ENCODE results near the gene GABRG2.

GABRG2 gene

DNA sequence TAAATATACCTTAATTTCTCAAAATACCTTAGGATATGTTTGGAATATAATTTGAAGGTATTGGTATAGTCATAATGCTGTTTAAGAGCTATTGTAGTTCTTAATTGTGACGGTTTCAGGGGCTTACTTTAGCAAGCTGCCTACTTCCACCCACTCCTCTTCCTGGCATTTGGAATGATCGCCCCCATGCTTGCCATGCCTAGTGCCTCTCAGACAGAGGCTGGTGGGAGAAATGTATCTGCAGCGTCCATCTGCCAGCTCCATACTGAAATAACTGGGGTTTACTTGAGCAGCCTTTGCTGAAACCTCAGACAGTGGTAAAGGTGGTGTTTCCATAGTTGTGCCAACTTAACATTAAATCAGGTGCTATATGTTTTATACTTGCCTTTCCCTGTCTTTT, 52.2 kb downstream of the GABRG2 start:
- TF ChIP-seq EZH2phosphoT487 (IDR thresholded peaks at IDR 0.05; ENCODE audit: low read length) = no peak
- TF ChIP-seq, protein P1, sequence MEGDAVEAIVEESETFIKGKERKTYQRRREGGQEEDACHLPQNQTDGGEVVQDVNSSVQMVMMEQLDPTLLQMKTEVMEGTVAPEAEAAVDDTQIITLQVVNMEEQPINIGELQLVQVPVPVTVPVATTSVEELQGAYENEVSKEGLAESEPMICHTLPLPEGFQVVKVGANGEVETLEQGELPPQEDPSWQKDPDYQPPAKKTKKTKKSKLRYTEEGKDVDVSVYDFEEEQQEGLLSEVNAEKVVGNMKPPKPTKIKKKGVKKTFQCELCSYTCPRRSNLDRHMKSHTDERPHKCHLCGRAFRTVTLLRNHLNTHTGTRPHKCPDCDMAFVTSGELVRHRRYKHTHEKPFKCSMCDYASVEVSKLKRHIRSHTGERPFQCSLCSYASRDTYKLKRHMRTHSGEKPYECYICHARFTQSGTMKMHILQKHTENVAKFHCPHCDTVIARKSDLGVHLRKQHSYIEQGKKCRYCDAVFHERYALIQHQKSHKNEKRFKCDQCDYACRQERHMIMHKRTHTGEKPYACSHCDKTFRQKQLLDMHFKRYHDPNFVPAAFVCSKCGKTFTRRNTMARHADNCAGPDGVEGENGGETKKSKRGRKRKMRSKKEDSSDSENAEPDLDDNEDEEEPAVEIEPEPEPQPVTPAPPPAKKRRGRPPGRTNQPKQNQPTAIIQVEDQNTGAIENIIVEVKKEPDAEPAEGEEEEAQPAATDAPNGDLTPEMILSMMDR (IDR thresholded peaks at IDR 0.05; ENCODE audit: low read length) = no peak
- TF ChIP-seq EZH2 (optimal IDR thresholded peaks at IDR 0.05; ENCODE audit: low read depth, low read length) = no peak
- H3K4me3 ChIP-seq (ENCODE audit: low read length) = no peak overlapping the region

DNA sequence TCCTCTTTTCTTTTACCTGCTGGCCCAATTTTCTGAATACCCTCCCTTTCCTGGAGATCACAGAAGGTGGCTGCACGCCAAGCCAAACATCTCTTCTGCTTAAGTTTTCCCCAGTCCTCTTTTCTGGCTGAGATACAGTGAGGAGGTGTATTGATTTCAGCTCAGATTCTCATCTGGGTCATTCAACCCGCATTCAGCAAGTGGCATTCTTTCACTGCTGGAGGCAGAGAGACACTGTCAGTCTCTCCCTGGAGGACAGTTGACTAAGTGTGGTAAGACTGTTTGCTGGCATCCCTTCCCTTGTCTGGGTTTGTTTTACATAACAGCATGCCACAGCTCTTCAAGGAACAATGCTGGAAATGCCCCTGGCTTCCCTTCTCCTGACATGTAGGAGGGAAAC, 60.5 kb downstream of the GABRG2 start:
- no peak overlapping the region for H2AFZ ChIP-seq (ENCODE audit: low read length)
- H3K79me2 ChIP-seq (ENCODE audit: low read length) = no peaks in the 10 kb centered on the region
- H3K4me2 ChIP-seq (ENCODE audit: low read depth, low read length) = no peak overlapping the region
- no peaks in the 10 kb centered on the region for H3K27me3 ChIP-seq (replicated peaks; ENCODE audit: insufficient read depth, low read length)
- no peaks in the 10 kb centered on the region for H4K20me1 ChIP-seq (ENCODE audit: insufficient read depth, low read length)
- no peak overlapping the region for H3K9ac ChIP-seq (ENCODE audit: low read length)
- no peak for TF ChIP-seq EZH2phosphoT487 (IDR thresholded peaks at IDR 0.05; ENCODE audit: low read length)
- no peak for TF ChIP-seq EZH2 (optimal IDR thresholded peaks at IDR 0.05; ENCODE audit: low read depth, low read length)
- TF ChIP-seq, protein P1 (IDR thresholded peaks at IDR 0.05; ENCODE audit: low read length) = no peak
- no peaks in the 10 kb centered on the region for H3F3A ChIP-seq (ENCODE audit: insufficient read depth, low read length)
- no peaks in the 10 kb centered on the region for H3K36me3 ChIP-seq (replicated peaks; ENCODE audit: insufficient read depth, low read length)
- H3K27ac ChIP-seq (ENCODE audit: low read length) = no peak overlapping the region
- no peaks in the 10 kb centered on the region for H3K9me2 ChIP-seq (replicated peaks; ENCODE audit: insufficient read depth, low read length)
- no peaks in the 10 kb centered on the region for H3K4me1 ChIP-seq (ENCODE audit: low read length)
- no peak overlapping the region for H3K4me3 ChIP-seq (ENCODE audit: low read length)
- DNase-seq = no peak
- no peaks in the 10 kb centered on the region for H3K9me3 ChIP-seq (replicated peaks; ENCODE audit: insufficient read depth, low read length)

More for the DNA sequence above, 52.2 kb downstream of the GABRG2 start:
- Histone ChIP-seq H3K36me3 (replicated peaks; ENCODE audit: insufficient read depth, low read length) (no peaks in the 10 kb centered on the region), H3K4me1 (ENCODE audit: low read length) (no peaks in the 10 kb centered on the region), H3K9ac (ENCODE audit: low read length) (no peak overlapping the region), H3K27ac (ENCODE audit: low read length) (no peak overlapping the region), H2AFZ (ENCODE audit: low read length) (no peak overlapping the region), H3K9me3 (replicated peaks; ENCODE audit: insufficient read depth, low read length) (no peaks in the 10 kb centered on the region), H4K20me1 (ENCODE audit: insufficient read depth, low read length) (no peaks in the 10 kb centered on the region), H3K9me2 (replicated peaks; ENCODE audit: insufficient read depth, low read length) (no peaks in the 10 kb centered on the region), H3K27me3 (replicated peaks; ENCODE audit: insufficient read depth, low read length) (no peaks in the 10 kb centered on the region), H3K4me2 (ENCODE audit: low read depth, low read length) (no peak overlapping the region), H3F3A (ENCODE audit: insufficient read depth, low read length) (no peaks in the 10 kb centered on the region), H3K79me2 (ENCODE audit: low read length) (no peaks in the 10 kb centered on the region)
- DNase-seq = no peak

DNA sequence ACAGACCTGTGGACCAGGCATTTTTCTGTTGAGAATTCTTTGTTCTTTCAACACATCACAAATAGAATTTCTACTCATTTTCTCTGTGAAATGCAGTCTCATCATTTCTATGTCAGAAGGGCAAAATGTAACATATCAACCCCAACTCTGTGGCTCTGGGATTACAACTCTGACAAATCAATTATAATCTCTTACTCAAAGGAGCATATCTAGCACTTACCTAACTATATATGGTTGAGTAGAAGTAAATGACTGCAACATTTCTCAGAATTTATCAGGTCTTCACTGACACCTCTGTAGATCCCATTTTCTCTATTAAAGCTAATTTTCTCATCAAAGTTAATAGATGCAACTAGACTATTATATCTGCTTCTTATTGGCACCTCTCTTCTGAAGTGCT, 64.8 kb downstream of the GABRG2 start:
- Histone ChIP-seq H4K20me1 (ENCODE audit: insufficient read depth, low read length) (no peaks in the 10 kb centered on the region), H3K9ac (ENCODE audit: low read length) (no peak overlapping the region), H3K36me3 (replicated peaks; ENCODE audit: insufficient read depth, low read length) (no peaks in the 10 kb centered on the region), H3K9me3 (replicated peaks; ENCODE audit: insufficient read depth, low read length) (no peaks in the 10 kb centered on the region), H3K79me2 (ENCODE audit: low read length) (no peaks in the 10 kb centered on the region), H3K4me3 (ENCODE audit: low read length) (no peak overlapping the region), H3K4me2 (ENCODE audit: low read depth, low read length) (no peak overlapping the region), H3K9me2 (replicated peaks; ENCODE audit: insufficient read depth, low read length) (no peaks in the 10 kb centered on the region), H3F3A (ENCODE audit: insufficient read depth, low read length) (no peaks in the 10 kb centered on the region), H3K4me1 (ENCODE audit: low read length) (no peaks in the 10 kb centered on the region), H3K27me3 (replicated peaks; ENCODE audit: insufficient read depth, low read length) (no peaks in the 10 kb centered on the region), H3K27ac (ENCODE audit: low read length) (no peak overlapping the region), H2AFZ (ENCODE audit: low read length) (no peak overlapping the region)
- DNase-seq = no peak
- TF ChIP-seq EZH2phosphoT487 (IDR thresholded peaks at IDR 0.05; ENCODE audit: low read length) (no peak), EZH2 (optimal IDR thresholded peaks at IDR 0.05; ENCODE audit: low read depth, low read length) (no peak)
- TF ChIP-seq, protein P1 (IDR thresholded peaks at IDR 0.05; ENCODE audit: low read length) = no peak
